ENCODE measurements around the gene UMODL1. TPM values are rescaled to one million over a fixed set of nuclear protein-coding genes. Genes with fewer than 3 reads are reported as not detected.
A peak's percentile ranks its signal among the peaks of the same experiment; 100 is the strongest.

UMODL1 gene
- total and polyA plus RNA-seq, 2 of the 13 experiments (the other 11 are each of a cell fraction or from before 2014, with no cell fraction given), result not detected

GRCh38 chr21:42103843-42104242, 32.7 kb downstream of the UMODL1 start (continued):
- TF ChIP-seq, protein P1, sequence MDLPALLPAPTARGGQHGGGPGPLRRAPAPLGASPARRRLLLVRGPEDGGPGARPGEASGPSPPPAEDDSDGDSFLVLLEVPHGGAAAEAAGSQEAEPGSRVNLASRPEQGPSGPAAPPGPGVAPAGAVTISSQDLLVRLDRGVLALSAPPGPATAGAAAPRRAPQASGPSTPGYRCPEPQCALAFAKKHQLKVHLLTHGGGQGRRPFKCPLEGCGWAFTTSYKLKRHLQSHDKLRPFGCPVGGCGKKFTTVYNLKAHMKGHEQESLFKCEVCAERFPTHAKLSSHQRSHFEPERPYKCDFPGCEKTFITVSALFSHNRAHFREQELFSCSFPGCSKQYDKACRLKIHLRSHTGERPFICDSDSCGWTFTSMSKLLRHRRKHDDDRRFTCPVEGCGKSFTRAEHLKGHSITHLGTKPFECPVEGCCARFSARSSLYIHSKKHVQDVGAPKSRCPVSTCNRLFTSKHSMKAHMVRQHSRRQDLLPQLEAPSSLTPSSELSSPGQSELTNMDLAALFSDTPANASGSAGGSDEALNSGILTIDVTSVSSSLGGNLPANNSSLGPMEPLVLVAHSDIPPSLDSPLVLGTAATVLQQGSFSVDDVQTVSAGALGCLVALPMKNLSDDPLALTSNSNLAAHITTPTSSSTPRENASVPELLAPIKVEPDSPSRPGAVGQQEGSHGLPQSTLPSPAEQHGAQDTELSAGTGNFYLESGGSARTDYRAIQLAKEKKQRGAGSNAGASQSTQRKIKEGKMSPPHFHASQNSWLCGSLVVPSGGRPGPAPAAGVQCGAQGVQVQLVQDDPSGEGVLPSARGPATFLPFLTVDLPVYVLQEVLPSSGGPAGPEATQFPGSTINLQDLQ (CRISPR knock-in tag; IDR thresholded peaks at IDR 0.05), result no peak
- TF ChIP-seq, protein P2, sequence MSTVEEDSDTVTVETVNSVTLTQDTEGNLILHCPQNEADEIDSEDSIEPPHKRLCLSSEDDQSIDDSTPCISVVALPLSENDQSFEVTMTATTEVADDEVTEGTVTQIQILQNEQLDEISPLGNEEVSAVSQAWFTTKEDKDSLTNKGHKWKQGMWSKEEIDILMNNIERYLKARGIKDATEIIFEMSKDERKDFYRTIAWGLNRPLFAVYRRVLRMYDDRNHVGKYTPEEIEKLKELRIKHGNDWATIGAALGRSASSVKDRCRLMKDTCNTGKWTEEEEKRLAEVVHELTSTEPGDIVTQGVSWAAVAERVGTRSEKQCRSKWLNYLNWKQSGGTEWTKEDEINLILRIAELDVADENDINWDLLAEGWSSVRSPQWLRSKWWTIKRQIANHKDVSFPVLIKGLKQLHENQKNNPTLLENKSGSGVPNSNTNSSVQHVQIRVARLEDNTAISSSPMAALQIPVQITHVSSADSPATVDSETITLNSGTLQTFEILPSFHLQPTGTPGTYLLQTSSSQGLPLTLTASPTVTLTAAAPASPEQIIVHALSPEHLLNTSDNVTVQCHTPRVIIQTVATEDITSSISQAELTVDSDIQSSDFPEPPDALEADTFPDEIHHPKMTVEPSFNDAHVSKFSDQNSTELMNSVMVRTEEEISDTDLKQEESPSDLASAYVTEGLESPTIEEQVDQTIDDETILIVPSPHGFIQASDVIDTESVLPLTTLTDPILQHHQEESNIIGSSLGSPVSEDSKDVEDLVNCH (CRISPR knock-in tag; IDR thresholded peaks at IDR 0.05), result no peak
- TF ChIP-seq FOXP1 (IDR thresholded peaks at IDR 0.05) (no peak), FOXP1 (CRISPR knock-in tag; IDR thresholded peaks at IDR 0.05) (no peak)

- Histone ChIP-seq H3K9ac (ENCODE audit: insufficient read depth, low read depth, low read length) (no peak overlapping the region), H3K27ac (ENCODE audit: extremely low read length, insufficient read depth, low read length) (no peak overlapping the region), H3K4me1 (ENCODE audit: insufficient read depth, low read length) (peaks cover 12% of the 10 kb centered on the region), H3K27me3 (ENCODE audit: control insufficient read depth in 1 of 2, insufficient read depth in 2 of 2, low read length in 2 of 2) (peaks cover 0 to 54% of the 10 kb centered on the region in 2 experiments; a peak in 3 of 5 replicates), H3K4me3 (replicated peaks in 1 of 3; ENCODE audit: insufficient read depth in 1 of 3, low read depth in 2 of 3, low read length in 3 of 3) (no peak overlapping the region), H2AFZ (ENCODE audit: low read length) (no peak overlapping the region), H3K36me3 (replicated peaks in 1 of 2; ENCODE audit: control insufficient read depth in 1 of 2, insufficient read depth in 2 of 2, low read length in 2 of 2) (no peaks in the 10 kb centered on the region), H4K20me1 (ENCODE audit: insufficient read depth, low read length) (no peaks in the 10 kb centered on the region), H3K9me3 (ENCODE audit: low read length) (no peaks in the 10 kb centered on the region), H3K79me2 (ENCODE audit: insufficient read depth, low read length) (no peaks in the 10 kb centered on the region), H3K4me2 (ENCODE audit: low read depth, low read length) (no peak overlapping the region)
- ATAC-seq (no peak), DNase-seq (ENCODE audit: low spot score) (no peak), FAIRE-seq (no peak)
- intact Hi-C loops (cut with micrococcal nuclease; ENCODE audit: unreplicated experiment), result no loop called here
- BruUV-seq (replicated peaks), result no TSS peak
- CTCF ChIA-PET (ENCODE audit: low intra/inter-chr PET ratio, low total read pairs), result no interaction called here
- 49% methylated on average over 13 of the region's 26 CpGs for WGBS (ENCODE audit: low lambda C conversion rate)
- POLR2A ChIA-PET, result no interaction called here
- in situ Hi-C loops (cut with HindIII; ENCODE audit: extremely low pct_ligation_motif_present, low pct_unique_long_range_greater_than_20kb), result loop anchor here (25.0 kb wide), 1 partner anchor 493 kb away; no protein-coding TSS in a partner anchor
- TF ChIP-seq ZBTB21 (CRISPR knock-in tag; IDR thresholded peaks at IDR 0.05), result no peak
- no peak for TF ChIP-seq ZNF605 (CRISPR knock-in tag; IDR thresholded peaks at IDR 0.05)
- TF ChIP-seq STAG1 (CRISPR knock-in tag; IDR thresholded peaks at IDR 0.05), result no peak
- no peak for TF ChIP-seq ETV6 (CRISPR knock-in tag; conservative IDR thresholded peaks at IDR 0.05)
- peak; percentile 17; the same call in 1 of the 2 replicates for TF ChIP-seq HNF4A (CRISPR knock-in tag; IDR thresholded peaks at IDR 0.05)
- peak; percentile 19; the same call in 1 of the 2 replicates for TF ChIP-seq TFAP4 (IDR thresholded peaks at IDR 0.05; ENCODE audit: borderline replicate concordance, low read depth)
- TF ChIP-seq, protein P3, sequence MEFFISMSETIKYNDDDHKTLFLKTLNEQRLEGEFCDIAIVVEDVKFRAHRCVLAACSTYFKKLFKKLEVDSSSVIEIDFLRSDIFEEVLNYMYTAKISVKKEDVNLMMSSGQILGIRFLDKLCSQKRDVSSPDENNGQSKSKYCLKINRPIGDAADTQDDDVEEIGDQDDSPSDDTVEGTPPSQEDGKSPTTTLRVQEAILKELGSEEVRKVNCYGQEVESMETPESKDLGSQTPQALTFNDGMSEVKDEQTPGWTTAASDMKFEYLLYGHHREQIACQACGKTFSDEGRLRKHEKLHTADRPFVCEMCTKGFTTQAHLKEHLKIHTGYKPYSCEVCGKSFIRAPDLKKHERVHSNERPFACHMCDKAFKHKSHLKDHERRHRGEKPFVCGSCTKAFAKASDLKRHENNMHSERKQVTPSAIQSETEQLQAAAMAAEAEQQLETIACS (CRISPR knock-in tag; IDR thresholded peaks at IDR 0.05), result no peak
- no peak for TF ChIP-seq ZFP37 (CRISPR knock-in tag; IDR thresholded peaks at IDR 0.05; ENCODE audit: borderline replicate concordance)
- no peak for TF ChIP-seq GRHL1 (CRISPR knock-in tag; conservative IDR thresholded peaks at IDR 0.05)
Measured at GRCh38 chr21:42105476-42106315, 34.6 kb downstream of the UMODL1 start.
